Fibroblast of mammary gland (primary cell): ENCODE data around the gene PLA2G4D.

Source experiments
- DNase-seq: peaks from one replicate; pipeline ENCODE4 v3.0.0-alpha.2; 2010; ENCODE audit warnings: low read depth
- H3K4me3 ChIP-seq: 2 replicates; pipeline ENCODE4 v1.5.1; 2011; ENCODE audit warnings: low read depth, mild to moderate bottlenecking, low read length, moderate library complexity; ENCODE audit not compliant: control insufficient read depth
- TF ChIP-seq, protein P1 (sequence below): conservative IDR thresholded peaks from 2 replicates; pipeline ENCODE4 v1.5.1; 2011; ENCODE audit warnings: low read depth, low read length, inconsistent platforms; ENCODE audit not compliant: control insufficient read depth, insufficient read depth

PLA2G4D gene

DNA sequence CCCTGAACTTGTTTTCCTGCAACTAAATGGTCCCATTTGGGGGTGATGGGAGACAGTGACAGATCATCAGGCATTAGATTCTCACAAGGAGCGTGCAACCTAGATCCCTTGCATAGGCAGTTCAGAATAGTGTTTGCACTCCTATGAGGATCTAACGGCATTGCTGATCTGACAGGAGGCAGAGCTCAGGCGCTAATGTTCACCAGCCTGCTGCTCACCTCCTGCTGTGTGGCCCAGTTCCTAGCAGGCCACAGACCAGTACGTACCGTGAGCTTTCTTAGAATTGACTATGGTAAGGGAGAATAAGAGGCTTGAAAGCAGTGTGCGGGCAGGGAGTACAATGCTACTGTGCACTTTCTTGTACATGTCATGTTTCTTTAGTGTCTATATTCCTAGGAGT, 56.0 kb downstream of the PLA2G4D start:
- no peak overlapping the region for H3K4me3 ChIP-seq
- DNase-seq = no peak
- TF ChIP-seq, protein P1, sequence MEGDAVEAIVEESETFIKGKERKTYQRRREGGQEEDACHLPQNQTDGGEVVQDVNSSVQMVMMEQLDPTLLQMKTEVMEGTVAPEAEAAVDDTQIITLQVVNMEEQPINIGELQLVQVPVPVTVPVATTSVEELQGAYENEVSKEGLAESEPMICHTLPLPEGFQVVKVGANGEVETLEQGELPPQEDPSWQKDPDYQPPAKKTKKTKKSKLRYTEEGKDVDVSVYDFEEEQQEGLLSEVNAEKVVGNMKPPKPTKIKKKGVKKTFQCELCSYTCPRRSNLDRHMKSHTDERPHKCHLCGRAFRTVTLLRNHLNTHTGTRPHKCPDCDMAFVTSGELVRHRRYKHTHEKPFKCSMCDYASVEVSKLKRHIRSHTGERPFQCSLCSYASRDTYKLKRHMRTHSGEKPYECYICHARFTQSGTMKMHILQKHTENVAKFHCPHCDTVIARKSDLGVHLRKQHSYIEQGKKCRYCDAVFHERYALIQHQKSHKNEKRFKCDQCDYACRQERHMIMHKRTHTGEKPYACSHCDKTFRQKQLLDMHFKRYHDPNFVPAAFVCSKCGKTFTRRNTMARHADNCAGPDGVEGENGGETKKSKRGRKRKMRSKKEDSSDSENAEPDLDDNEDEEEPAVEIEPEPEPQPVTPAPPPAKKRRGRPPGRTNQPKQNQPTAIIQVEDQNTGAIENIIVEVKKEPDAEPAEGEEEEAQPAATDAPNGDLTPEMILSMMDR = no peak

DNA sequence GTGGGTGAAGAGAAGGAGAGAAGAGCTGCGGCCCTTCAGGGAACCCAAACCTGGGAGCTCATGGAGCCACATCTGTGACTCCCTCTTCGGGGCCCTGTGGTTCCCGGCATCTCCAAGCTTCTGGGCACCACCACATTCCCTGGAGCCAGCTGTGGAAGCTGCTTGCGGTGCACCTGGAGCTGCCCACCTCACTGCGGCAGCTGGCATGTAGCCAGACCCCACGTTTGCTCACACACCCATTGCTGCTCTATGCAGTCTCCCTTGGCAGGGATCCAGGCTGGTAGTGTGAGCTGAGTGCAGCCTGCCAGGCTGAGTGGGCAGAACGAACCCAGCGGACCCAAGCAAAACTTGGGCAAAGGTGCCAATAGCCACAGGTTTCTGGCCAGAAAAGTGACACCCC, 56.7 kb downstream of the PLA2G4D start:
- no peak for DNase-seq
- H3K4me3 ChIP-seq = no peak overlapping the region
- TF ChIP-seq, protein P1 = no peak

DNA sequence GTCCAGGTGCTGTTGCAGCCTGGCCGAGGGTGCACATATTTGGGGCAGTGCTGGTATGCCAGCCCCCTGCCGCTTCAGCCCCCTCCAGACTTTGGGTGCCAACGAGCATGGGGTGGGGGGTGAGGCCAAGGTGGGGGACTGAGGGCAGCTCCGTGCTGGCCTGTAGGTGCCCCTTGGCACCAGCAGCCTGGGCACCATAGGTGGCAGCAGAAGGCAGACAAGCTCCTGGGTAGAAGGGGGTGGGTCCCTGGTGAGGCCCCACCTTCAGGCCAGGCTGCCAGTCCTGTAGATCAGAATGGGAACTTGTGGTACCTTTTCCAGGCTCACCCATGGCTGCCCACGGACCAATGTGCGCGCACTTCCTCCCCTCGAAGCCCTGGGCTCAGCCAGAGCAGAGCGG, 57.4 kb downstream of the PLA2G4D start:
- no peak for DNase-seq
- TF ChIP-seq, protein P1 = no peak

DNA sequence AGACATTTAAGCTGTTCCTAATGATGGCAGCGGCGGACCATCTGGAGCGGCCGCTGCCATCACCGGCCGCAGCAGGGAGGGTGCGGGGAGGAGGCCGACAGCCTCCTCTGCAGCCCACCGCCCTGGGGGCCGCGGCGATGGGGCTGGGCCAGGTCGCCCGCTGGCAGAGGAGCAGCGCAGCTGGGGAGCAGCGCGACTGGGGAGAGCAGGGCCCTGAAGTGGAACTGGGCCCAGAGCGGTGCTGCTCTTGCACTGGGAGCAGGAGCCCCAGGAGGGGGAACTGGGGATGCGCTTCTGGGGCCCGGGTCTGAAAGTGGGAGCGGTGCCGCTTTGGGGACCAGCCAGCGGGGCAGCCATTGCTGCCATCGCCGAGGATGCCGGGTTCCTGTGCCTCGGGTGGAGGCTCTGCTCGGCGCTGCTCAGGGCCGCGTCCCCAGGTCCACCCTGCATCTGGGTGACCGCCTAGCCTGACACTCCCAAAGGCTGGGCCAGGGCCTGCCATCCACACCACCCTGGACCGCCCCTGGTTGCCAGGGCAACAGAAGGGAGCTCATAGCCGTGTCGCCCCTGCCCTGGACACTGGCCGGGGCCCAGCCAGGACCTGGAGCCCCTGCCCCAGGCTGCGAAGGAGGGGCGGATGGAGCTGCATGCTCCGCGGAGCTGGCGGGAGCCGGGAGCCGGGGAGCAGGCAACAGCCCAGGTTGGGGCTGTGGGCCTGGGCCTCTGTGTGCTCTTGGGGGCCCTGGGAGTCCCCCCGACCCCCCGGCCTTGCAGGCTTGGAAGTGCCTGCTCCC, 58.1 kb downstream of the PLA2G4D start:
- TF ChIP-seq, protein P1 = no peak
- no peak for DNase-seq
- H3K4me3 ChIP-seq = no peak overlapping the region

More for the DNA sequence above, 57.4 kb downstream of the PLA2G4D start:
- no peak overlapping the region for H3K4me3 ChIP-seq

DNA sequence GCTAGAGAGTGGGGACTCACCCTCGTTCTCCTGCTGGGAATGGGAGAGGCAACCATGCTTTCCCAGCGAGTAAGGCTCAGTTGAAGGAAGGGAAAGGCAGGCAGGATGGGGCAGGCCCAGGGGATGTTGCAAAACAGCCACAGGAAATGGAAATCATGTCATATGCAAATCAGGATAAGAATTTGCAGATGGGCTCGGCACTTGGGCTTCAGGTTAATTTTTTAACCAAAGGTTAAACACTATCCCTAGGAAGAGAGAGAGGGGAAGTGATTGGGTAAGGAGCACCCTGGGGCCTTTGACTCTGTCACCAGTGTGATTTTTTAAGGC, 59.0 kb downstream of the PLA2G4D start:
- TF ChIP-seq, protein P1 = no peak
- no peak overlapping the region for H3K4me3 ChIP-seq
- DNase-seq = peak; percentile 17

DNA sequence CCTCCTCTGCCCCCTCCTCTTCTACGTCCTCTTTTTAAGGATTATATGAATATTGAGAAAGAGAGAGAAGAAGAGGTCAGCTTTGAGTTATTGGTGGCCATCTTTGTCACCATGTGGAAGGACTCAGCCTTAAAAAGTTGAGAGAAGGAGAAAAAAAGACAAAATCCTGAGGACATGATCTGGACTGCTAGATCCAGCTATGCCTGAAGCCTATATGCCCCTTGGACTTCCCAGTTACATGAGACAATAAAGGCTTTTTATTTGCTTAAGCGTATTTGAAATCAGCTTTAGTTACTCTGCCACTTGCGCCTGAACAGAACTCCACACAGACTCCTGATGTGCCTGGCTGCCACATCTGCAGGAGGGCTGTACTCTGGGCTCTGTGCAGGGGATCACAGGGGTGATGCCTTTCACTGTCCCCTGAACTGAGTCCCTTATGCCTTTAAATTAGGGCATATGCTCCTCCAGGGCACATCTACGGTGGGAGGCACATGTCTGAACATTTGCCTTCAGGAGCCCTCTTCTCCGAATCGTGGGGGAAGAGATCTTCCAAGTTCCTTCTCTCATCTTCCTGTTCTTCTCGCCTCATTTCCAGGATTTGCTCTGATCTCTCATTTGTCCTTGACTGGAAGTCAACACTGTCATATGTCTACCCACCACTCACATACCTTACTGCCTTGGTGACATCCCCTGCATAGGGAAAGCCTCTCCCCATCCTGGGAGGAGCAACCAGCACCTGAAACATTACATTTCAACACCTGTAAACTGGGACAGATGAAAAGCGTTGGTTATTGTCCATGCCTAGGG, 59.5 kb downstream of the PLA2G4D start:
- TF ChIP-seq, protein P1 = no peak
- H3K4me3 ChIP-seq = no peak overlapping the region
- DNase-seq = no peak
